HG03095 (cell line): ENCODE measurements around the gene FILIP1L.

Experiments
- ATAC-seq: cut with Tn5 transposase; IDR thresholded peaks from one replicate; pipeline ENCODE4 v1.9.1; 2021; ENCODE audit warnings: moderate library complexity; ENCODE audit not compliant: unreplicated experiment

FILIP1L gene

DNA sequence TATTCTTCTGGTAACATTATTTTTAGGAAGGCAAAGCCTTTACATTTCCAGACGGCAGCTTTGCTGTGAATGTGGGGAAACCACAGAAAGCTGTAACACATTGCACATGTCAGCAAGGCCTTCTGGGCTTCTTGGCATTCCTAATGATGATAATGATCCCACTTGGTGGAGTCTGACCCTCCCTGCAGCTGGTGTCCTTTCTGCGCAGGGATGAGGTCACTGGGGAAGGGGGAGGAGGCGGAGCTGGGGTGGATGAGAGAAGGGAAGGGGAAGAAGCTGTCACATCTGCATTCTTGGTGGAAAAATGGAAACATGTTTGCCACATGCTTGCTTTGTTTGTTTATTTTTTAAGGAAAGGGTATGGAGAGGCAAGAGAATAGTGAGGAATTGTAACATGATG lies 68.6 kb downstream of the FILIP1L start:
- no peak for ATAC-seq

DNA sequence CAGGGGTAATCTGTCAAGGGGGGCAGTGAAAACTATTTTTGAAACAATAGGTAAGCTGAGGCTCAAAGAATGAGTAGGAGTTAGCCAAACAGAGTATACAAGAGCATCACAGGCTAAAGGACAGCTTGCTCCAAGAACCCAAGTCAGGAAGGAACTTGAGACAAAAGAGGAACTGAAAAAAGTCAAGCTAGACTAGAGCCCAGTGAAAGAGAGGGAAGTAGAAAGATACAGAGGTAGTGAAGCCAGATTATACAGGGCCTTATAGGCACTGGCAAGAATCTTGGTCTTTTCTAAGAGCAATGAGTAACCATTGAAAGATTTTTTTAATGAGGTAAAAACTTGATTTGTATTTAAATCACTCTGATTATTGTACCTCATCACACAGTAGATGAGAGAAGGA lies 69.9 kb downstream of the FILIP1L start:
- peak; percentile 79 for ATAC-seq

DNA sequence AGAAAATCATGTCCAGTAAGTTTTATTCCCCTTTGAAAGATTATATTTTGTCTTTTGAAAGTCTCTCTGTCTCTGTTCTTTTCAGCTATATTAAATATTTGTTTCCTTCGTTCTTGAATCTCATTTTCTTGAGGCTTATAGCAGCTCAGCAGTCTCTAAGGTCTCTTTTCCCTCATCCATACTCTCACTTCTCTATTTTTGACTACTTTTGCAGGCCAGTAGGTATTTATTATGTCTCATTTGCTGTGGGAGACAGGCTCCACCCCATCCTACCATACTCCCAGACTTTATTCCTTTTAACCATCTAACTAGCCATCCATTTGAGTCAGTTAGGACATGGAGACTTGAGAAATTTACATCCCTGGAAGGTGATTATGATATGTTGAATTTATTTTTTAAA lies 71.0 kb downstream of the FILIP1L start:
- ATAC-seq = no peak

DNA sequence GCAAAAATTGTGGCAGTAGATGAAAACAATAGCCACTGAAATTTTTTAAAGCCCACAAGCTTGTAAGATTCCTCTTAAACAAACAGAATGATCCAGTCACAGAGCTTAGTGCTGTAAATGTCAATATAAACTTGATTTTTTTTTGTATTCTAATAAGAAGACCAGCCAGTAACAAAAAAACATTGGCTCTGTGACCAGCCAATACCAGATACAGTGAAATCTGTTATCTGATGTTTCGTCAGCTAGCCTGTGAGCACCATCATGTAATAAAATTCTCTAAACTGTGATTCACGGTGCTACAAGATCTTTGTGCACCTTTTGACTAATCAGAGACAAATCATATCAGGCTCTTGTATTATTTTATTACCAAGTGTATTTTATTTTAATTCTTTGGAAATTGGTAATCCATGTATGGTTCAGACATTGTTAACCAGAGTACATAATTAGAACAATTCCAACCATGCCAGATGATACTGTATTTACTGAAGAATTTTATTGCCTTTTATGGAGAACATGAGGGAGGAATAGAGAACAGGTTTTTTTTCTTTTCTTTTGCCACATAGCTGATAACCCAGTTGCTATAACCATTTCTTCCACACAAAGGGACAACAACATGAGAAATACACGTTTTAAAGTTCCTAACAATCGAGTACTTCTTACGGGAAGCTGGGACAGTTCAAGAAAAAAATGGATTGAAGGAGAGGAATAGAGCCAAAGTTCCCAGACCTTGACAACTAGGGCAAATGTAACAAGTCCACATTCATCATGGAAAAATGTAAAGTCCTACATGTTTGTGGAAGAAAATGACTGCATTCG lies 71.9 kb downstream of the FILIP1L start:
- no peak for ATAC-seq

DNA sequence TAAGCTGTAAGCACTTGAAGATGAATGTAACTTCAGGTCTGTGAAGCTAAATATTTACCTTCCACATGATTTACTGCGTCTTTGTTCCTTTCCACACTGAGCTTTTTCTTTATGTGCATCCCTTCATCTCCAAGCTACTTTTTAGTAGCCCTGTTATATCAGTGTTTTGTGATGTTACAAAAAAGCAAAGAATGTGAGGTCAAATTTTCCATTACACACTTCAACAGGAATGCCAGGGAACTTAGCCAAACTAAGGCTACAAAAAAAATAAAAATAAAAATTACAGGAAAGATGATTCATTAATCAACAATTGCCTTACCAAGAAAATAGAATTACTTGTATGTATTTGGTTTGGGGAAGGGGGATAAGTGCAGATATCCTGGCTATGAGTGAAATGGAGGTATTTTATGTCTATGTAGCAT lies 73.0 kb downstream of the FILIP1L start:
- ATAC-seq = no peak

DNA sequence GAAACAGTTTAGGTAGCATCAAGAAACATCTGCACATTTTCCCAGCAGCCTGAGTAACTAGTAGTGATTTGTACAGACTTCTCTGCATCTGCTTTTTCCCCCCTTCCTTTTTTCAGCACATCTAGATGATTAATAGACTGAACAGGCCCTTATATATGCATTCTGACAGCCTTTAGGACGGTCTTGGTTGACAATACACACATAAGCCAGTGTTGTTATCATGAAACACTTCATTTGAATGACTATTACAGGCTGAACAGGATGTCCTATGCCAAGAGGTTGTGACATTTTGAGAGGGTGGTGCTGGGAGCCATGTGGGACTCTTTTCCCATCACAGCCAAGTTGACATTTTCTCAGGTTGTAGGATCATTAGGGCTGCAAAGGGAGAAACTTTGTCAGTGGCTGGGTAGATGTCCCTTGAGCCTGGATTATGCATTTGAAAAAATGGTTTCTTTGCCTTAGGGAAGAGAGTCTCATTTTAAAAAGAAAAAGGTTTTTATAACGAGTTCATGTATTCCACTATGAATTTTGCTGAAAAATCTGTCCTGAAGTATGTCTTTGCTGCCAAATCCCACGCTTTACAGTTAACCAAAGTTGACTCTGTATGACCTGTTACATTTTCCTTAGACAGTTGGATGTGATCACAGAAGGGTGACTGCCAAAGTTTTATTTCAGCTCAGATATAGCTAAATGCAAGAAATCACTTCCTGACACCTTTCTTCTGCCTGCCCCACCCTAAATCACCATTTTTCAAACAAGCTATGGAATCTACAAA lies 73.7 kb downstream of the FILIP1L start:
- ATAC-seq = no peak

DNA sequence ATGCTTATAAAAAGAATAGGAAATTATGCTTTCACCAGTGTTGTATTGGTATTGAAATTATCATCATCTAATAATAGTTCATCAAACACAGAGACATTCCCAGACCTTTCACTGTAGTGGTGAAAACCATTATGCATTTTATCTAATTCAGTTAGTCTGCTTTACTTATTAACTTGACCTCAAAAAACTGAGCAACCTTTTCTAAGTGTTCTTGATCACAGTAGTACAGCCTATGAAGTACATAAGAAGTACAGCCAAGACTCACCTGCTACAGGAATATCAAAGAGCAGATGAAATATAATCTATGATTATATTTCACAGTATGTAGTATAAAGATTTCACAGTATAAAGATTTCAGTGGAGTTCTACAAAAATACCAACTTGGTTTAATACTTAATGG lies 75.2 kb downstream of the FILIP1L start:
- no peak for ATAC-seq

DNA sequence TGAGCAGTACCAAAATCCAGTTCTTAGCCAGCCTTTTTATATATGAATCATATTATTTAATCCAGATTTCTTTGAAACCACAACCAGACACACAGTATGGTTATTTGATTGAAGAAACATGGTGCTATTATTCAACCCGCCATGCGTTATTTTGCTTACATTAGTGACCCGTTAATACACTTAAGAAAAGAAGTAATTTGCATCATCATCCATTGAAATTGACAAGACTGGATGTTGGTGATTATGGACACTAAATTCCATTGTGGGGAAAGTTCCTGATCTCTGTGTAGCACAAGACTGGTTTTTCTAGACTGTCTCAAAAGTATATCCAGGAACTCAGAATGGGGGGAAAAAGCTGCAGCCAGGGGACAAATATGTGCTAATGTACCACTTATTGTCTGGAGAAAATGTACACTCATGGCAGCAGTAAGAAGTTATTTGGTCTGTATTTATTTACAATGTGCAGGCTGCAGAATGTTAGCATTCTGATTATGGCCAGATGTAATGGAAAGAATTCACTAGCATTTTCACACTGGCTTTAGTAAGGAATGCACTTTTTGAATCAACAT lies 80.3 kb downstream of the FILIP1L start:
- ATAC-seq = no peak

DNA sequence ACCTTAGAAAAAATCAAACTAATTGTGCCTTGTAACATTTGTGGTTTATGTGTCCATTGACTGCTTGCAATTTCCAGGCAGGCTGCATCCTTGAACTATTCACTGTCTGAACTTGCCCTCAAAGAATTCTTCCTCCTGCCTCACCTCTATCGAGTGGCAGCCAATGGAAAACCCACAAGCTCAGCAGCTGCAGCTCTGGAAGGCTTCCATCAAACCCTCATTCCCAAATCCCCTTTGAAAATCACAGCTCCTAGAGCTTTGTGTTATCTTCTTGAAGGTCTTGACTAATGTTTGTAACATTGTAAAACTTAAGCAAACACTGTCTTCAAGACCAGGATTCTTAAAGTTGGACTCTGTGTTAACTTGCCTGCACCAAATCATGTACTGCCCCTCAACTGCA lies 81.1 kb downstream of the FILIP1L start:
- ATAC-seq = no peak

DNA sequence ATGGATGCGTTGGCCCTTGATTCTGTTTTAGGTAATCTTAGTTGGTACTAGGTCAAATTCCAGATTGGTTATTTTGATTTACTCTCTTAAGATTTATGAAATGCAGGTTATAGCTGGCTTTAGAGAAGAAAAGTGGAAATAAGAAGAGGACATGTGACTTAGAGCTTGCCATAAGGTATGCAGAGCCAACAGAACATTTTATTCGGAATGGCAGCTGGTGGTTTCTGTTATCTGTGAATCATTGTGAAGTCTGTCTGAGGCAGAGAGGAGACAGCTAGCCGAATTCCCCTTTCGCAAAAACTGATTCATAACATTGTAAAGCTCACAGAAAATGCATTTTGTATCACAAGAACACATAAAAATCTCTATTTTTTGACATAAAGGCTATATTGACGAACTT lies 82.1 kb downstream of the FILIP1L start:
- ATAC-seq = no peak

DNA sequence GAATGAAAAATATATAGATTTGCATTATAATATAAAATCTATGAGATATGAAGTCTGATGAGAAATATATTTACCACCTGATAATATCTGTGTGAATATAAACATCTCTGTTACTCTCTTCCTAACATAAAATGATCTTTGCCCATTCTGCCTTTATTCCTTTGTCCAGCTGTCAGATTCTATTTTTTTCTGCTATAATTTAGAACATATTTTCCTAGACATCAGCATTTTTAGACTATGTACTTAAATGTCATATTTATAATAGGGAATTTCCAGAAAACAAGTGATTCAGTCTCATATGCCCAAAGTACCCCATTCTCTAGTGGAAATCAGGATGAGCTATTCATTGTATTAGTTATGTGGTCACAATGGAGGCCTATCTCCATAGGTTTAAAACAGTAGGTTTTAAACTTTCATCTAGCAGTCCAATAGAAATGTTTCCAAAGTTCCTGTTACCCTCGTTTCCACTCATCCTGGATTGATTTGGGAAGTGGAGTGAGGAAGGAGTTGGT lies 83.3 kb downstream of the FILIP1L start:
- ATAC-seq = no peak

DNA sequence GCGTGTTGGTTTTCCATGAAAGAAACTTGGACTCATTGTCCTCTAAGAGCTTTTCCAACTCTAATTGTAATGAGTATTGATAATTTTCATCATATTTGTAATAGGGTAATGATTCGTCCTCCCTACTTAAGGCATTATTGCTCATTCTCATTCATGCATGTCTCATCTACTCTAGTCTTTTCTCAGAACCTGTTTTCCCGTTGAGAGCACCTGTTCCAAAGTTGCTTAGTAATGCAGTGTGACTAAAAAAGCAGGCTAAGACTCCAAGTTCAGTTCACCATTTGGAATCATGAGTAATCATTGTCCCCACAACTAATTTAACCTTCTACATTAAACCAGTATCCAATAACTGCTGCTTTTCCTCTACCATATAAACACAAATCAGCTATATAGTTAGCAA lies 84.0 kb downstream of the FILIP1L start:
- ATAC-seq = peak; percentile 49

DNA sequence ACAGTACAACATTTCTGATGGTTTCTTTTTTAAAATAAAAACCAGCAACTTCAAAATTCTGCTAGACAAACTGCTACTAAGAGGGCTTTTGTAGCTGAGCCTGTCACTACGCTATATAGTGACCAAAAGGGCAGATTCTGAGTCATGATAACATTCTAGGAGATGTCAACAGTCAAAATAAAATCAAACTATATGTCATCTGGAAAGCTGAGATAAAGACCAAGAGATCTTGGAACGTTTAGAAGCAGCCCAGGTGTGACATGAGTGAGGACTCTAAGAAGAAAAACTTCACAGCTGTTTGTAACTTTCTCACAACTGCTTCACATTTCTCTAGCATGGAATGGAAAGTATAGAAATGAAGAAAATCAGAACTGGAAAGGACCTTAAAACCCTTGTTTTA lies 84.6 kb downstream of the FILIP1L start:
- peak; percentile 51 for ATAC-seq

DNA sequence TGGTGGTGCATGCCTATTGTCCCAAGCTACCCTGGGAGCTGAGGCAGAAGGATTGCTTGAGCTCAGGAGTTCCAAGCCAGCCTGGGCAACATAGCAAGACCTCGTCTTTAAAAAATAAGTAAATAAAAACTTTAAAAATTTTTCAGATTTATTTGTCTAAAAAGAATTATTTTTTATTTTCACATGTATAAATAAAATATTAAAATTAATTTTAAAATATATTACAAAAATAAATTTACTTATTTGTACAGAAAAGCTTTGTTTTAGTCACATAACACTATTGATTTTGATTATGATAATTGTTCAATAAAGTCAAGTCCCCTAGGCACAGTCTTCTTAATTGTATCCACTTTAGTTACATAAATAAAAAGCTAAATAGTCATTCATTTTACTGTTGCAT lies 85.2 kb downstream of the FILIP1L start:
- no peak for ATAC-seq

DNA sequence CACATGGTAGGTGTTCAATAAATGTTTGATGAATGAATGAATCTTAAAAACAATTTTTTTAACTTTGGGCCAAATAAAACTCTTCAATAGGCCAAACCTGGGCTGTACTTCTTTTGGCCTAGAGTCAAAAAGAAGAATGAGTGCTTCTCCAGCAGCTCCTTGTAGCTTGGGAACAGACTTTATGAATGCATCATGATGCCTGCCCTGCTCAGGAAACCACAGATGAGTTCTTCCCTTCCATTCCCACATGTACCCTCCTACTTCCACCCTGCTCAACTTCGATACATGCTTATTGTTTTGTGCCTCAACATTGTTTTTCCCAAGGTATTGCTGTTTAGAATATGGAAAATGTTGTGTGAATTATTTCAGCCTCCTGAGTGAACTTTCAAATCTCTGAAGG lies 87.0 kb downstream of the FILIP1L start:
- ATAC-seq = no peak

DNA sequence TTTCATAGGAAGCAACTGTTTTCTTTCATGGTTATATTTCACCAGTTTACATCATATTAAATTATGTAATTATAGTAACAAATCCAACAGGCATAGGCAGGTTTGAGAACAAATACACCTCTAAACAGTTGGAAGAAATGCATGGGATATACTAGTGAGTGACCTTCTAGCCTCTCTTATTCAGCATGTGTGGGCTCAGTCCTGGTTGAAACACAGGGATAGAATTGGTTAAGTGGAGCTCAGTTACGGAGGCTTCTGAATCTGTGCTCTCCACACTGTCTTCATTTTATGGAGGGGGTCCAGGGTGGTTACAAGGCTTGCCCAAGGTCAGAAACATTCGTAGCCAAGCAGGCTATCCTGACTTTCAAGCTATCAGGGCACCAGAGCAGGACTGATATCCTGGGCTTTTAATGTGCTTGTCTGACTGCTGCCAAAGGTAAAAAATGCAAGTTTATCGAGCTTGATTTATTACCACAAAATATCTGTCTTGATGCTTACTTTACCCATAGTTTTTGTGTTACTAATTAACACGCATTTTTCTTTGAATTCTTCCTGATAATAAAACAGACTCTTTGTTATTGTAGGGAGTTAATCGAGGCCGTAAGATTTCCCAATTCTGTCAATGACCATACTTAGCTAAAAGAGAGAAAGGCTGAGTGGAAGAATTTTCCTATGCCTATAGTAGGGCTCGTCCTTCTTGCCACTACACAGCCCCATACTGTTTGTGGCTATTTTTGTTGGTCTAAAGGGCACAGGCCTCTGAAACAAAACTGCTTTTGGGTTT lies 89.6 kb downstream of the FILIP1L start:
- no peak for ATAC-seq

DNA sequence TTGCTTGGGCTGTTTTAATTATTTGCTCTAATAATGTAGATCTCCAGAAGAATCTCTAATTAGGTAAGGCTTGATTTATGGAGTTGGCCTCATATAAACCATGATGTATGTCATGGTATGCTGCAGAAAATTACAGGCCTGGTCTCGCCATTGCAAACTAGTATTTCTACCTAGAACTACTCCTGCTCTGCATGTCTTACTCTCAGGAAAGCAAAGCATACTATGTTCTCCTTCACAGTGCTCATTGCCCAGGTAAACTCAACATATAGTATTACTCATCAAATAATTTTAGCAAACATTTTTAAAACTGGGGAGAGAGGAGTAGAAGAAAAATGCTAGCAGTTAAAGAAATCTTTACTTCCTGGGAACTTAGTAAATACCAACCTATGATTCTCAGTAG lies 90.7 kb downstream of the FILIP1L start:
- ATAC-seq = no peak

DNA sequence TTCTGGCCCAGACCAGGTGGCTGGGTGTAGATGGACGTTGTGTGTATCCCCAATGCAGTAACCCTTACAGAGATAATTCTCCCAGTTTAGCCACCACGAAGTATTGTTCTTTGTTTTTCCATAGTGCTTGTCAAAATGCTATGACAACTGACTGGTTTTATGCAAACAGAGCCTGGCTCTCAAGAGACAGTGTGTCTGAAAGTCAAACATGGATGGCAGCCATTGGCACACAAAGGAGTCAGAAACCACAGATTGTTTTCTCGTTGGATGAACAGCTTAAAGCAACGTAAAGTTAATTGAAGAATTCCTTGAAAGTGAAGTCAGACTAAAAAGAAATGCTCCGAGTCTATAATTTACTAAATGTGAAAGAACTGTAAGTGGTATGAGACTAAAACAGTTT lies 91.2 kb downstream of the FILIP1L start:
- ATAC-seq = no peak

DNA sequence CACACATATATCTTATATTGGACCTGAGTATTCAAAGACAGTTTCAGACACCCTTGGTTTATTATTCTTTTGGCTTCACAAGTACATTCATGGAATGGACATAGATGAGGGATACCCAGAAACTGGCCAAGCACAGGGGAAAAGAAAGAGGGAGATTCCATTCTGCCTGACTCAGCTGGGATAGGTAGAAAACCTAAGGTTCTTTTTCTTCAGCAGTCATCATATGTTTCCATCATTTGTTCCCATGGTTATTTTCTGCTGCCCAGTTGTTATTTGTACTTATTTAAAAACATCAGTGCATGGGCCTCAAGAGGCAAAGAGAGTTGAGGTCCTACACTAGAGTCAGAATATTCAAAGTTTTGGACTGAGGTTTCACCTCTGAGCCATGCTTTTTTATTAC lies 91.8 kb downstream of the FILIP1L start:
- no peak for ATAC-seq

DNA sequence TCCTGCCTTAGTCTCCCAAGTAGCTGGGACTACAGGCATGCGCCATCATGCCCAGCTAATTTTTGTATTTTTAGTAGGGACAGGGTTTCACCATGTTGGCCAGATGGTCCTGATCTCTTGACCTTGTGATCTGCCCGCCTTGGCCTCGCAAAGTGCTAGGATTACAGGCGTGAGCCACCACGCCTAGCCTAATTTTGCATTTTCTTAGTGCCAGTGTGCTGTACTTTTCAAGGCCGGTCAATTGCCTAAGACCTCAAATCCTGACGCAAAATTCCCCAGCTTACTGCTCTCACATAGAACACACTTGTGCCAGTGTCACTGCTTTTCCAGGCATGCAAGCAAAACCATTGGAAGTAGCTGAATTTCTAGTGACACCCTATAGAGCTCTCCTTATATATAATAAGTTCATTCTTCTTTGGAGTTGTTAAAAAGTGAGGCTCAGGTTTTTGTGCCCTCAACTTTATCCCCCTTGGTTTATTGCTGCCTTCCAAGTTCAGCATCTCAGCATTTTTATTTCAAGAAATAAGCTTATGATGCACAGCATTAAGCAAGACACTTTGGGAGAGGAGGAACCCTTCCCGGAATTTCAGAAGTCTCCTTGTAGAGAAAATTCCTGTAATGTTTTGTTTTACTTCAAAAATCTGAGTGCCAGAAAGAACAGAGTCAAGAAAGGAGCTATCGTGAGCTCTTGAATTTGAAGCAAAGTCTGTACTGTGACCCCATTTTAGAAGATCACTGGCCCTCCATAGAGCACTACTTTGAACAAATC lies 93.2 kb downstream of the FILIP1L start:
- no peak for ATAC-seq
